GM21526 (cell line): Measurements from ENCODE around the gene TIMM44.

Experiments
- ATAC-seq: cut with Tn5 transposase; IDR thresholded peaks from one replicate; pipeline ENCODE4 v1.9.1; 2021; ENCODE audit warnings: moderate library complexity; ENCODE audit not compliant: unreplicated experiment, low FRiP score

TIMM44 gene

DNA sequence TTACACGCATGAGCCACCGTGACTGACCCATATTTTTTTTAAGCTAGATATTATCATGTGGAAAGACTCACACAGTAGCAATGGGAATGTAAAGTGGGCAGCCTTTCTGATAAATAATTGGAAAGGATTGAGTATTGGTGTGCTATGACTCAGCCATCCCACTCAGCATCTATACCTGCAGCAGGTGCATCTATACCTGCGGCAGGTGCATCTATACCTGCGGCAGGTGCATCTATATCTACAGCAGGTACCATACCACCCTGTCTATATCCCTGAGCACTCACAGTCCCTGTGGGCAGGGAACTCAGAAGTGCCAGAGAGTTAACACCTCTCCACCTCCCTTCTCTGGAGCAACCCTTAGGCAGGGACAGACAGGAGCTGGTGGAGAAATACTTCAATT is 60.4 kb downstream of the TIMM44 start:
- no peak for ATAC-seq

GRCh38 chr19:7881910-7882309 is 61.6 kb downstream of the TIMM44 start:
- no peak for ATAC-seq

DNA sequence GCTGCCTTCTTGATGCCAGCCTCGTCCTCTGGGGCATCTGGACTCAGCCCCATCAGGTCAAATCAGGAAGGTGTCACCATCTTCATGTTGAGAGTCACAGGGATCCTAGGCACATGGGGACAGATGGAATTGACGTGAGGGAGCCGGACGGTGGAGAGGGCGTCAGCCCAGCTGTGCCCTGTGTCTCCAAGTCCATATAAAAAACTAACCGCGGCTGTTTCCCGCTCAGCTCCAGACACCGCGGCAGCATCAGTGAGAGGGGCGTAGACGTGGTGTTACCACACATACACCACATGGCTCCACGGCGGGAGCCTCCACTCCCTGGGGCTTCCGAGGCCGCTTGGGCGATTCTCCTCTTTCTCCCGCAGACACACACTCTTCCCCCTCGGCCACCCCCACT is 63.6 kb downstream of the TIMM44 start:
- no peak for ATAC-seq

GRCh38 chr19:7879111-7879807 is 64.2 kb downstream of the TIMM44 start:
- no peak for ATAC-seq

DNA sequence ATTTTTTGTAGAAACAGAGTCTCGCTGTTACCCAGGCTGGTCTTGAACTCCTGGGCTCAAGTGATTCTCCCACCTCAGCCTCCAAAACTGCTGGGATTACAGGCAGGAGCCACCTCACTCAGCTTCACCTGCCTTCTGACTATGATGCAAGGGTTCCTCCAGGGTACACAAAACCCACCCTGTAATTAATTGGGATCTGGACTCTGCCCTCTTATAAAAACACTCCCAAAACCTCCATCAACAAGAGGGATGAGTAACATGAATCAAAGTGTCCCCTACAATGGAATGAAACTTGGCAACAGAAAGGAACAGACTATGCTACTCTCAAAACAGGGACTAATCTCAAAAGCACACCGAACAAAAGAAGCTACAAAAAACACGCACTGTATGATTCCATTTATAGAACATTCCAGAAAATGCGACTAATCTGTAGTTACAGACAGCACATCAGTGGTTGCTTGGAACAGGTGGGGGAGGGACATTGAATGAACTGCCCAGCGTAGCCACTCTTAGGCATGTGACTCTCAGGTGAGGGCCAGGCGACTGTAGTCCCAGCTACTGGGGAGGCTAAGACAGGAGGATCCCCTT is 66.1 kb downstream of the TIMM44 start:
- ATAC-seq = no peak
